DOHH2 (cell line): ENCODE measurements around the gene PADI4.

Source experiments
- H3F3A ChIP-seq: fragments of 200-600 bp; sonication (generic), shearing (Covaris generic); 2 replicates; pipeline ENCODE4 v1.6.0; 2016; ENCODE audit warnings: antibody characterized with exemption, mild to moderate bottlenecking; ENCODE audit not compliant: control insufficient read depth, insufficient read depth
- H3K27ac ChIP-seq: fragments of 200-600 bp; sonication (generic); 2 replicates; pipeline ENCODE4 v1.5.1; 2014; ENCODE audit warnings: low read depth, mild to moderate bottlenecking, low read length, moderate library complexity
- H3K27me3 ChIP-seq: fragments of 200-600 bp; sonication (generic); 2 replicates; pipeline ENCODE4 v1.6.1; 2014; ENCODE audit warnings: mild to moderate bottlenecking, low read length, mixed read lengths; ENCODE audit not compliant: control insufficient read depth
- H3K36me3 ChIP-seq: fragments of 200-600 bp; sonication (generic); 2 replicates; pipeline ENCODE4 v1.6.1; 2014; ENCODE audit warnings: mild to moderate bottlenecking, low read length, moderate library complexity, mixed read lengths; ENCODE audit not compliant: control insufficient read depth
- H3K4me1 ChIP-seq: fragments of 200-600 bp; sonication (generic); 2 replicates; pipeline ENCODE4 v1.6.1; 2014; ENCODE audit warnings: mild to moderate bottlenecking, low read length, mixed read lengths; ENCODE audit not compliant: control insufficient read depth
- H3K4me2 ChIP-seq: fragments of 200-600 bp; sonication (generic); 2 replicates; pipeline ENCODE4 v1.6.0; 2014; ENCODE audit warnings: mild to moderate bottlenecking, low read length, moderate library complexity
- H3K4me3 ChIP-seq: fragments of 200-600 bp; sonication (generic); 2 replicates; pipeline ENCODE4 v1.5.1; 2014; ENCODE audit warnings: mild to moderate bottlenecking, low read length, mixed read lengths
- H3K79me2 ChIP-seq: fragments of 200-600 bp; sonication (generic); 2 replicates; pipeline ENCODE4 v1.6.1; 2014; ENCODE audit warnings: mild to moderate bottlenecking, low read length, mixed read lengths; ENCODE audit not compliant: control insufficient read depth
- H3K9me2 ChIP-seq: fragments of 200-600 bp; sonication (generic); replicated peaks from 2 replicates; pipeline ENCODE4 v1.6.1; 2014; ENCODE audit warnings: mild to moderate bottlenecking, low read length, mixed read lengths; ENCODE audit not compliant: control insufficient read depth
- H3K9me3 ChIP-seq: fragments of 200-600 bp; sonication (generic); 2 replicates; pipeline ENCODE4 v1.6.1; 2014; ENCODE audit warnings: antibody characterized with exemption, low read length, mixed read lengths; ENCODE audit not compliant: control insufficient read depth, insufficient read depth
- H4K20me1 ChIP-seq: fragments of 200-600 bp; sonication (generic); 2 replicates; pipeline ENCODE4 v1.6.0; 2014; ENCODE audit warnings: low read depth, mild to moderate bottlenecking, antibody characterized with exemption, low read length, moderate library complexity; ENCODE audit not compliant: control insufficient read depth, insufficient read depth
- EZH2phosphoT487 ChIP-seq: fragments of 200-600 bp; sonication (generic); IDR thresholded peaks from 2 replicates; pipeline ENCODE4 v1.6.1; 2017; ENCODE audit warnings: borderline replicate concordance, mild to moderate bottlenecking, antibody characterized with exemption, low read length, moderate library complexity, mixed read lengths
- TF ChIP-seq, protein P1 (sequence below): fragments of 200-600 bp; sonication (generic); IDR thresholded peaks from one replicate; pipeline ENCODE4 v1.5.1; 2014; ENCODE audit warnings: antibody characterized with exemption, mild to moderate bottlenecking, low read depth, low read length; ENCODE audit not compliant: poor library complexity, severe bottlenecking

PADI4 gene

DNA sequence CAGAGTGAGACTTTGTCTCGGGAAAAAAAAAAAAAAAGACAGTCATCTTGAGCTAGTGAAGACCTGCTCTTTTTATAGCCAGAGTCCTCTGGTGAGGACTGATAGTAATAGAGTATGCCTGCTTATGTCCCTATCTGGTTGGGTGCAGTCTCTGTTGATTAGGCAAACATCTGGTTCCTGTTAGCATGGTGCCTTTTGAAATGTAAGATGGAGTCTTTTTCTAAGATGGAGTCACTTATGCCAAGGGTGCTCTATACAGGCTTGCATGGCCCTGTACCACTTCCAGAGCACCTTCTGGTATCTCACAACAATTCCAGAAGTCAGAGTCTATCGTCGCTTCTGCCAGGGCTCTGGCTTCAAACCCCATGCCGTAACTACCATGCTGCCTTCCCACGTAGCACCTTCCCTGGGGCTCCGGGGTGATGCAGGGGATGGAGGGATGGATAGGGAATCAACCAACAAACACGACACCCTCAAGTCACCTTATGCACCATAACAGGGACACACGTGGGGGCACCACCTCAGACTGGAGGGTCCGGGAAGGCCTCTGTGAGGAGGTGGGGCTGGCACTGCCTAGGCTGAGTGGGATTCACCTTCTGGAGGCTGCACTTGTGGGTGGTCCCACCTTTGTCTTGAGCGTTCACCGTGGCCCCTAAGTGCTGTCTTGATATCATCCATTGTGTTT, 52.4 kb downstream of the PADI4 start:
- H3K27ac ChIP-seq, result no peak overlapping the region
- no peaks in the 10 kb centered on the region for H3K27me3 ChIP-seq
- no peak overlapping the region for H3K4me3 ChIP-seq
- no peaks in the 10 kb centered on the region for H3K9me2 ChIP-seq
- no peak overlapping the region for H3K4me2 ChIP-seq
- no peaks in the 10 kb centered on the region for H4K20me1 ChIP-seq
- TF ChIP-seq, protein P1, sequence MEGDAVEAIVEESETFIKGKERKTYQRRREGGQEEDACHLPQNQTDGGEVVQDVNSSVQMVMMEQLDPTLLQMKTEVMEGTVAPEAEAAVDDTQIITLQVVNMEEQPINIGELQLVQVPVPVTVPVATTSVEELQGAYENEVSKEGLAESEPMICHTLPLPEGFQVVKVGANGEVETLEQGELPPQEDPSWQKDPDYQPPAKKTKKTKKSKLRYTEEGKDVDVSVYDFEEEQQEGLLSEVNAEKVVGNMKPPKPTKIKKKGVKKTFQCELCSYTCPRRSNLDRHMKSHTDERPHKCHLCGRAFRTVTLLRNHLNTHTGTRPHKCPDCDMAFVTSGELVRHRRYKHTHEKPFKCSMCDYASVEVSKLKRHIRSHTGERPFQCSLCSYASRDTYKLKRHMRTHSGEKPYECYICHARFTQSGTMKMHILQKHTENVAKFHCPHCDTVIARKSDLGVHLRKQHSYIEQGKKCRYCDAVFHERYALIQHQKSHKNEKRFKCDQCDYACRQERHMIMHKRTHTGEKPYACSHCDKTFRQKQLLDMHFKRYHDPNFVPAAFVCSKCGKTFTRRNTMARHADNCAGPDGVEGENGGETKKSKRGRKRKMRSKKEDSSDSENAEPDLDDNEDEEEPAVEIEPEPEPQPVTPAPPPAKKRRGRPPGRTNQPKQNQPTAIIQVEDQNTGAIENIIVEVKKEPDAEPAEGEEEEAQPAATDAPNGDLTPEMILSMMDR, result no peak
- no peak for TF ChIP-seq EZH2phosphoT487
- H3F3A ChIP-seq, result no peaks in the 10 kb centered on the region
- no peaks in the 10 kb centered on the region for H3K79me2 ChIP-seq
- no peaks in the 10 kb centered on the region for H3K4me1 ChIP-seq
- no peaks in the 10 kb centered on the region for H3K36me3 ChIP-seq
- no peaks in the 10 kb centered on the region for H3K9me3 ChIP-seq

GRCh38 chr1:17361687-17362086, 53.7 kb downstream of the PADI4 start:
- no peak for TF ChIP-seq EZH2phosphoT487
- TF ChIP-seq, protein P1, result no peak
- H3K4me1 ChIP-seq, result no peaks in the 10 kb centered on the region
- no peaks in the 10 kb centered on the region for H3K9me2 ChIP-seq

DNA sequence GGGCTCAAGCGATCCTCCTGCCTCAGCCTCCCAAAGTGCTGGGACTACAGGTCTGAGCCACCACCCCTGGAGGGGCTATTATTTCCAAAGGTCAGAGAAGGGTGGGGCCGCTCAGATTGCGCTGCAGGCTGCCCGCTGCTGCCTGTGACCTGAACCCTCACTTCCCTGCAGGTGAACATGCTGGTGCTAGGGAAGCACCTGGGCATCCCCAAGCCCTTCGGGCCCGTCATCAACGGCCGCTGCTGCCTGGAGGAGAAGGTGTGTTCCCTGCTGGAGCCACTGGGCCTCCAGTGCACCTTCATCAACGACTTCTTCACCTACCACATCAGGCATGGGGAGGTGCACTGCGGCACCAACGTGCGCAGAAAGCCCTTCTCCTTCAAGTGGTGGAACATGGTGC, 55.4 kb downstream of the PADI4 start:
- H3K4me3 ChIP-seq, result no peak overlapping the region
- TF ChIP-seq EZH2phosphoT487, result no peak
- TF ChIP-seq, protein P1, result no peak

More at GRCh38 chr1:17361687-17362086, 53.7 kb downstream of the PADI4 start:
- H3K9me3 ChIP-seq, result no peaks in the 10 kb centered on the region
- H3K27ac ChIP-seq, result no peak overlapping the region
- H3K36me3 ChIP-seq, result no peaks in the 10 kb centered on the region
- no peak overlapping the region for H3K4me3 ChIP-seq
- no peak overlapping the region for H3K4me2 ChIP-seq
- 0 out of 2 replicates have a peak, but pooled peaks cover under 1% of the 10 kb centered on the region for H3K27me3 ChIP-seq
- H3F3A ChIP-seq, result no peaks in the 10 kb centered on the region
- no peaks in the 10 kb centered on the region for H3K79me2 ChIP-seq
- H4K20me1 ChIP-seq, result no peaks in the 10 kb centered on the region

More for the DNA sequence above, 55.4 kb downstream of the PADI4 start:
- H3K9me3 ChIP-seq, result no peaks in the 10 kb centered on the region
- H3K27ac ChIP-seq, result no peak overlapping the region
- H3K4me2 ChIP-seq, result no peak overlapping the region
- no peaks in the 10 kb centered on the region for H4K20me1 ChIP-seq
- no peaks in the 10 kb centered on the region for H3K9me2 ChIP-seq
- H3K36me3 ChIP-seq, result no peaks in the 10 kb centered on the region
- no peaks in the 10 kb centered on the region for H3K4me1 ChIP-seq
- H3F3A ChIP-seq, result no peaks in the 10 kb centered on the region
- no peaks in the 10 kb centered on the region for H3K79me2 ChIP-seq
- 0 out of 2 replicates have a peak, but pooled peaks cover 3% of the 10 kb centered on the region for H3K27me3 ChIP-seq
